Suprapubic skin (tissue), 4 donors: ENCODE results near the gene DLGAP5. TPM values are rescaled to one million over a fixed set of nuclear protein-coding genes. Genes with fewer than 3 reads are reported as not detected.

Experiments
- DNase-seq, 2 donors: peaks; one replicate each; pipeline ENCODE4 v3.0.0-alpha.2; 2019; ENCODE audit warnings: low spot score in 2 of 2
- H3K27ac ChIP-seq: fragments of 200-600 bp; sonication (generic); one replicate; pipeline ENCODE4 v1.5.1; 2019
- H3K27me3 ChIP-seq: fragments of 200-600 bp; sonication (generic); one replicate; pipeline ENCODE4 v1.5.1; 2019
- H3K36me3 ChIP-seq: fragments of 200-600 bp; sonication (generic); one replicate; pipeline ENCODE4 v1.5.1; 2019
- H3K4me1 ChIP-seq: fragments of 200-600 bp; sonication (generic); one replicate; pipeline ENCODE4 v1.5.1; 2019
- H3K4me3 ChIP-seq: fragments of 200-600 bp; sonication (generic); one replicate; pipeline ENCODE4 v1.5.1; 2019; ENCODE audit warnings: mild to moderate bottlenecking
- H3K9me3 ChIP-seq: fragments of 200-600 bp; sonication (generic); one replicate; pipeline ENCODE4 v1.5.1; 2019
- EP300 ChIP-seq: sonication (generic); formaldehyde crosslinking; IDR thresholded peaks from one replicate; pipeline ENCODE4 v1.6.1; 2017; ENCODE audit warnings: antibody characterized with exemption
- POLR2A ChIP-seq, 2 donors: fragments of 450-650 bp; IDR thresholded peaks; one replicate each; pipeline ENCODE4 v1.6.1; 2017; ENCODE audit warnings: antibody characterized with exemption in 2 of 2, mild to moderate bottlenecking in 2 of 2, moderate library complexity in 2 of 2
- POLR2AphosphoS5 ChIP-seq, 3 donors: sonication (generic); formaldehyde crosslinking; IDR thresholded peaks; one replicate each; pipeline ENCODE4 v1.6.1; 2017; ENCODE audit warnings: antibody characterized with exemption in 3 of 3
- WGBS: methylation state at CpG from one replicate; pipeline ENCODE4 v1.1.5; 2018; 5-methylcytosine and 5-hydroxymethylcytosine counted together
- total RNA-seq, 4 donors: library from RNA; depleted of rRNA; stranded (reverse); fragments of >200 nt; gene quantifications; one replicate each; pipeline ENCODE4 v1.1.0, GENCODE V29; 2016
- TF ChIP-seq, protein P1 (sequence below), 2 donors: fragments of 200-600 bp in 1 of 2; fragments of 450-650 bp in 1 of 2; sonication (generic) in 1 of 2; IDR thresholded peaks; one replicate each; pipeline ENCODE4 v1.5.1; 2016 to 2019; ENCODE audit warnings: antibody characterized with exemption in 2 of 2, mild to moderate bottlenecking in 1 of 2, moderate library complexity in 1 of 2

The DLGAP5 gene
- total RNA-seq, 4 donors from 2014 or later, result 0.72 to 2.6 (median 1.9) TPM

- Histone ChIP-seq H3K4me1 (no peaks in the 10 kb centered on the region), H3K4me3 (no peak overlapping the region), H3K36me3 (no peaks in the 10 kb centered on the region), H3K27me3 (no peaks in the 10 kb centered on the region), H3K27ac (no peak overlapping the region), H3K9me3 (no peaks in the 10 kb centered on the region)
- no peak for DNase-seq
- WGBS, result 87% methylated on average over 2 of the region's 2 CpGs
- TF ChIP-seq POLR2AphosphoS5 (IDR thresholded peaks at IDR 0.05) (no peak), POLR2A (IDR thresholded peaks at IDR 0.05) (no peak), EP300 (no peak)
- TF ChIP-seq, protein P1, sequence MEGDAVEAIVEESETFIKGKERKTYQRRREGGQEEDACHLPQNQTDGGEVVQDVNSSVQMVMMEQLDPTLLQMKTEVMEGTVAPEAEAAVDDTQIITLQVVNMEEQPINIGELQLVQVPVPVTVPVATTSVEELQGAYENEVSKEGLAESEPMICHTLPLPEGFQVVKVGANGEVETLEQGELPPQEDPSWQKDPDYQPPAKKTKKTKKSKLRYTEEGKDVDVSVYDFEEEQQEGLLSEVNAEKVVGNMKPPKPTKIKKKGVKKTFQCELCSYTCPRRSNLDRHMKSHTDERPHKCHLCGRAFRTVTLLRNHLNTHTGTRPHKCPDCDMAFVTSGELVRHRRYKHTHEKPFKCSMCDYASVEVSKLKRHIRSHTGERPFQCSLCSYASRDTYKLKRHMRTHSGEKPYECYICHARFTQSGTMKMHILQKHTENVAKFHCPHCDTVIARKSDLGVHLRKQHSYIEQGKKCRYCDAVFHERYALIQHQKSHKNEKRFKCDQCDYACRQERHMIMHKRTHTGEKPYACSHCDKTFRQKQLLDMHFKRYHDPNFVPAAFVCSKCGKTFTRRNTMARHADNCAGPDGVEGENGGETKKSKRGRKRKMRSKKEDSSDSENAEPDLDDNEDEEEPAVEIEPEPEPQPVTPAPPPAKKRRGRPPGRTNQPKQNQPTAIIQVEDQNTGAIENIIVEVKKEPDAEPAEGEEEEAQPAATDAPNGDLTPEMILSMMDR (IDR thresholded peaks at IDR 0.05), result no peak
These were observed 11.4 kb downstream of the DLGAP5 start for GRCh38 chr14:55180006-55180405.

DNA sequence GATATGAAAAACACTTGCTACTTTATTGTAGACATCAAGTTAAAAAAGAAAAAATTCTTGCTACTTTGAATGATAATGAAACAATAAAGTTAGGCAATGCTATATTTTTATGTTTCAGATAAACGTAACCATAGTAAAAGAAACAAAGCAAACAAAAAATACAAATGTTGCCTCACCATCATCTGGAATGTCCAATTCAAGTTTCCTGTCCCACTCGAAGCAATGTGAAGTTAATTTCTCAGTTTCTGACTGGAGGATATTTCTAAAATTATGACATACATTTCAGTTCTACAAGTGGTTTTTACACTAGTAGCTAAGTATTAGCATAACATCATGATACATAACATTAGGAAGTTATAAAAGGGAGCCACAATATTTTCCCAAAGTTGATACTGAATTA, 20.9 kb downstream of the DLGAP5 start:
- TF ChIP-seq EP300 (no peak), POLR2AphosphoS5 (IDR thresholded peaks at IDR 0.05) (no peak), POLR2A (IDR thresholded peaks at IDR 0.05) (no peak)
- TF ChIP-seq, protein P1 (IDR thresholded peaks at IDR 0.05), result no peak
- H3K4me3 ChIP-seq, result no peak overlapping the region
- H3K27ac ChIP-seq, result no peak overlapping the region
- no peak for DNase-seq
- H3K27me3 ChIP-seq, result no peaks in the 10 kb centered on the region
- no peaks in the 10 kb centered on the region for H3K36me3 ChIP-seq
- H3K4me1 ChIP-seq, result no peaks in the 10 kb centered on the region
- WGBS, result 66% methylated on average over 2 of the region's 2 CpGs
- H3K9me3 ChIP-seq, result no peaks in the 10 kb centered on the region

GRCh38 chr14:55160989-55161388, 30.4 kb downstream of the DLGAP5 start:
- no peaks in the 10 kb centered on the region for H3K9me3 ChIP-seq
- no peaks in the 10 kb centered on the region for H3K4me1 ChIP-seq
- H3K27ac ChIP-seq, result no peak overlapping the region
- no peak for DNase-seq
- H3K36me3 ChIP-seq, result no peaks in the 10 kb centered on the region
- no peaks in the 10 kb centered on the region for H3K27me3 ChIP-seq
- TF ChIP-seq EP300 (no peak), POLR2A (IDR thresholded peaks at IDR 0.05) (no peak), POLR2AphosphoS5 (IDR thresholded peaks at IDR 0.05) (no peak)
- TF ChIP-seq, protein P1 (IDR thresholded peaks at IDR 0.05), result peak; percentile 45 to 67
- H3K4me3 ChIP-seq, result no peak overlapping the region

DNA sequence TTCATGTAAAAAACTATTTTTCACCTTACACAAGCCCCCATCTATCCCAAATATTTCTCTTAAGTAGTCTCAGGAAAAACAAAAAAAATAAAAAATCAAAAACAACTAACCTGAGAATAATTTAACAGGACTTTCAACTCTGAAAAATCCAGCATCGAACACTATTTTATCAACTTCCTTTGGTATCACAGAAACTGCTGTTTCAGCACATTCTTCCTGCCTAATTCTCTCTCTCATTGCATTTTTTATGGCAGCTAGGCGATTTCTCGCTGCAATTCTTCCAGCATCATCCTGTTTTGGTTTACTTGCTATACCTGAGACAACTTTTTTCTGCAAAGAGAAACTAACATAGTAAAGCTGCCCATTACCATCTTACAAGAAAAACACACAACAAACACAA, 33.0 kb downstream of the DLGAP5 start:
- DNase-seq, result no peak

DNA sequence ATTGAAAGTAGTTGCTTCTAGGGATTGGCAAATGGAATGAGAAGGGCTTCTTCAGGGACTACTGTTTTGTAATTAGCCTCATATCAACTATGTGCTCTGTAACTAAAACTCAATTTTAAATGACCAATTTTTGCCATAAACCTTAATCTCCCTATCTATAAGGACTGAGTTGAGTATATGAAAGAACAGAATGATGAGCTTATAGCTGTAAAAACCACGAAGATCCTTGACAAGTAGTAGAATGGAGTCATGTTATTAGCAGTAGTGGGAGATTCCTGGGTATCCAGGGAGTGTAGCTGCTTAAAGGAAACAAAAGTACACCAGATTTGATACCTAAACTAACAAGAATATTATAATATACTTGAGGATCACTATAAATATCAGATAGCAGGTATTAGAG, 34.3 kb downstream of the DLGAP5 start:
- 89% methylated on average over 1 of the region's 1 CpG for WGBS
- TF ChIP-seq, protein P1 (IDR thresholded peaks at IDR 0.05), result no peak
- no peak for TF ChIP-seq POLR2A (IDR thresholded peaks at IDR 0.05)
- TF ChIP-seq EP300, result no peak
- TF ChIP-seq POLR2AphosphoS5 (IDR thresholded peaks at IDR 0.05), result no peak
- Histone ChIP-seq H3K9me3 (no peaks in the 10 kb centered on the region), H3K27ac (no peak overlapping the region), H3K27me3 (no peaks in the 10 kb centered on the region), H3K36me3 (no peaks in the 10 kb centered on the region), H3K4me1 (no peaks in the 10 kb centered on the region), H3K4me3 (no peak overlapping the region)
- DNase-seq, result no peak

More for the DNA sequence above, 33.0 kb downstream of the DLGAP5 start:
- Histone ChIP-seq H3K36me3 (no peaks in the 10 kb centered on the region), H3K27me3 (no peaks in the 10 kb centered on the region), H3K9me3 (no peaks in the 10 kb centered on the region), H3K4me1 (no peaks in the 10 kb centered on the region), H3K27ac (no peak overlapping the region), H3K4me3 (no peak overlapping the region)
- 70% methylated on average over 3 of the region's 3 CpGs for WGBS
- TF ChIP-seq, protein P1 (IDR thresholded peaks at IDR 0.05), result no peak
- TF ChIP-seq EP300 (no peak), POLR2A (IDR thresholded peaks at IDR 0.05) (no peak), POLR2AphosphoS5 (IDR thresholded peaks at IDR 0.05) (no peak)
